Psoas muscle (tissue), 8 donors: ENCODE data around the gene CLSTN3. TPM values are rescaled to one million over a fixed set of nuclear protein-coding genes. Genes with fewer than 3 reads are reported as not detected.
A peak's percentile ranks its signal among the peaks of the same experiment; 100 is the strongest.

Experiments
- ATAC-seq, 4 donors: fragments of 200-7000 bp; cut with Tn5 transposase; one replicate each; pipeline ENCODE4 v1.9.1; 2020; ENCODE audit warnings: moderate library complexity in 3 of 4, mild to moderate bottlenecking in 2 of 4
- DNase-seq, 2 donors: peaks; one replicate each; pipeline ENCODE4 v3.0.0-alpha.2; 2020
- H3K27ac ChIP-seq: fragments of 200-600 bp; one replicate; pipeline ENCODE4 v1.8.0; 2022
- H3K27me3 ChIP-seq, 3 donors: fragments of 200-600 bp in 1 of 3; one replicate each; pipeline versions ENCODE4 v1.6.1 to v1.8.0; 2013 to 2022; ENCODE audit warnings: low read length in 2 of 3, mild to moderate bottlenecking in 2 of 3, moderate library complexity in 1 of 3; ENCODE audit not compliant: insufficient read depth in 3 of 3
- H3K36me3 ChIP-seq, 2 donors: fragments of 200-600 bp in 1 of 2; one replicate each; pipeline versions ENCODE4 v1.6.1 to v1.8.0; 2013 to 2022; ENCODE audit warnings: low read depth in 1 of 2, mild to moderate bottlenecking in 1 of 2, moderate library complexity in 1 of 2; ENCODE audit not compliant: insufficient read depth in 1 of 2
- H3K4me1 ChIP-seq: fragments of 200-600 bp; one replicate; pipeline ENCODE4 v1.8.0; 2022
- H3K4me3 ChIP-seq: fragments of 200-600 bp; one replicate; pipeline ENCODE4 v1.8.0; 2022; ENCODE audit warnings: mild to moderate bottlenecking
- H3K9me3 ChIP-seq: fragments of 200-600 bp; one replicate; pipeline ENCODE4 v1.8.0; 2022
- CTCF ChIP-seq: fragments of 200-600 bp; IDR thresholded peaks from one replicate; pipeline ENCODE4 v1.8.0; 2022; ENCODE audit warnings: antibody characterized with exemption
- WGBS, 3 donors: extraction: QIAGEN DNeasy Blood & Tissue Kit; methylation state at CpG; one replicate each; pipeline versions ENCODE4 v1.1.6 to v1.1.7; 2013; 5-methylcytosine and 5-hydroxymethylcytosine counted together
- intact Hi-C, 2 donors: fragments of 100-400 bp; cut with DNase I; formaldehyde crosslinking; loops; one replicate each; pipeline versions ENCODE4 v1.11.0 to v1.14.2; 2022
- polyA plus RNA-seq, 3 donors: library from polyadenylated mRNA; stranded (reverse); fragments of 200-250 nt; gene quantifications; one replicate each; pipeline ENCODE4 v1.2.3, GENCODE V29; 2013
- total RNA-seq, 4 donors: library from RNA; stranded (reverse); fragmentation: NEBNext Ultra II Directional in 2 of 4; extraction: Animal tissue kit (Norgen Biotek cat#: 25700) in 2 of 4; gene quantifications; one replicate each; pipeline versions ENCODE4 v1.2.1 to v1.2.4, GENCODE V29; 2021 to 2023
- donor health status: healthy with polysubstance abuse.
- donor health status: DM: no; HTN: no; CAD: no; lungs with moderate emphysema.
- donor health status: Bipolar disorder and iron deficiency.
- donor health status: healthy.
- donor health status: DM: yes; HTN: yes; CAD: no.
- donor health status: DM: no; HTN: no; CAD: no.
- donor health status: DM: no; HTN: no; CAD: no.
- donor health status: DM: yes; HTN: yes; CAD: no.

Gene CLSTN3
- total and polyA plus RNA-seq, 7 donors, result 1.2 to 5.1 (median 3.2) TPM

- peak overlapping the region; percentile 80 for H3K27ac ChIP-seq
- WGBS, 3 donors, result 65 to 76% (median 69%) methylated on average over 3 of the region's 3 CpGs
- peaks cover 5% of the 10 kb centered on the region for H3K4me1 ChIP-seq
- H3K4me3 ChIP-seq, result peak overlapping the region; percentile 75
- H3K9me3 ChIP-seq, result no peaks in the 10 kb centered on the region
- peaks cover 0 to 20% of the 10 kb centered on the region in 2 donors for H3K36me3 ChIP-seq
- H3K27me3 ChIP-seq, result no peaks in the 10 kb centered on the region
- DNase-seq (no peak), ATAC-seq (peak in 1 of 4 donors; percentile 2)
- intact Hi-C loops, result no loop called here
- no peak for TF ChIP-seq CTCF
These were observed 22.6 kb upstream of the CLSTN3 start for GRCh38 chr12:7107636-7108002.

GRCh38 chr12:7108003-7108795 lies 22.0 kb upstream of the CLSTN3 start:
- peaks cover 0 to 18% of the 10 kb centered on the region in 2 donors for H3K36me3 ChIP-seq
- DNase-seq (peak; percentile 83 to 91), ATAC-seq (peak; percentile 76 to 81 (median 79))
- intact Hi-C loops, result no loop called here
- H3K27ac ChIP-seq, result peak overlapping the region; percentile 80
- H3K4me3 ChIP-seq, result peak overlapping the region; percentile 75
- no peaks in the 10 kb centered on the region for H3K27me3 ChIP-seq
- H3K9me3 ChIP-seq, result no peaks in the 10 kb centered on the region
- 14 to 31% (median 17%) methylated on average over 26 to 30 of the region's 30 CpGs for WGBS, 3 donors
- peaks cover 11% of the 10 kb centered on the region for H3K4me1 ChIP-seq
- no peak for TF ChIP-seq CTCF

GRCh38 chr12:7108796-7109571 lies 21.2 kb upstream of the CLSTN3 start, which contains the start of gene C1RL:
Gene C1RL (minus strand): TSS chr12:7109214. CDS start chr12:7109180, 34 bp downstream.
- Histone ChIP-seq H3K27me3 (no peaks in the 10 kb centered on the region), H3K4me3 (peak within 1 kb of the TSS; percentile 75), H3K36me3 (peaks cover 0 to 10% of the 10 kb centered on the region in 2 donors), H3K27ac (peak within 1 kb of the TSS; percentile 80), H3K9me3 (no peaks in the 10 kb centered on the region), H3K4me1 (peaks cover 14% of the 10 kb centered on the region)
- peak; percentile 98 for TF ChIP-seq CTCF
- intact Hi-C loops, result loop anchor here (1.0 kb wide), 2 partner anchors 49 to 165 kb away; partner anchors contain the start of genes C1S (in 2 of the 2) and C12orf57 (in 1 of the 2)
- DNase-seq, result peak; percentile 93 to 95
- peak; percentile 87 to 93 (median 88) for ATAC-seq
- 14 to 18% (median 15%) methylated on average over 20 to 23 of the region's 23 CpGs for WGBS, 3 donors

- no peaks in the 10 kb centered on the region for H3K27me3 ChIP-seq
- 54 to 73% (median 69%) methylated on average over 5 of the region's 5 CpGs for WGBS, 3 donors
- intact Hi-C loops, result loop anchor here (1.0 kb wide), 2 partner anchors 49 to 165 kb away; partner anchors contain the start of genes C1S (in 2 of the 2) and C12orf57 (in 1 of the 2)
- H3K4me1 ChIP-seq, result peaks cover 14% of the 10 kb centered on the region
- DNase-seq (no peak), ATAC-seq (no peak)
- H3K27ac ChIP-seq, result no peak overlapping the region
- H3K9me3 ChIP-seq, result no peaks in the 10 kb centered on the region
- H3K36me3 ChIP-seq, result peaks cover 0 to 5% of the 10 kb centered on the region in 2 donors
- TF ChIP-seq CTCF, result no peak
- peak overlapping the region; percentile 75 for H3K4me3 ChIP-seq
These were observed 20.6 kb upstream of the CLSTN3 start for GRCh38 chr12:7109572-7109920.
